ENCODE results near the gene ATP1B1.

Gene ATP1B1

DNA sequence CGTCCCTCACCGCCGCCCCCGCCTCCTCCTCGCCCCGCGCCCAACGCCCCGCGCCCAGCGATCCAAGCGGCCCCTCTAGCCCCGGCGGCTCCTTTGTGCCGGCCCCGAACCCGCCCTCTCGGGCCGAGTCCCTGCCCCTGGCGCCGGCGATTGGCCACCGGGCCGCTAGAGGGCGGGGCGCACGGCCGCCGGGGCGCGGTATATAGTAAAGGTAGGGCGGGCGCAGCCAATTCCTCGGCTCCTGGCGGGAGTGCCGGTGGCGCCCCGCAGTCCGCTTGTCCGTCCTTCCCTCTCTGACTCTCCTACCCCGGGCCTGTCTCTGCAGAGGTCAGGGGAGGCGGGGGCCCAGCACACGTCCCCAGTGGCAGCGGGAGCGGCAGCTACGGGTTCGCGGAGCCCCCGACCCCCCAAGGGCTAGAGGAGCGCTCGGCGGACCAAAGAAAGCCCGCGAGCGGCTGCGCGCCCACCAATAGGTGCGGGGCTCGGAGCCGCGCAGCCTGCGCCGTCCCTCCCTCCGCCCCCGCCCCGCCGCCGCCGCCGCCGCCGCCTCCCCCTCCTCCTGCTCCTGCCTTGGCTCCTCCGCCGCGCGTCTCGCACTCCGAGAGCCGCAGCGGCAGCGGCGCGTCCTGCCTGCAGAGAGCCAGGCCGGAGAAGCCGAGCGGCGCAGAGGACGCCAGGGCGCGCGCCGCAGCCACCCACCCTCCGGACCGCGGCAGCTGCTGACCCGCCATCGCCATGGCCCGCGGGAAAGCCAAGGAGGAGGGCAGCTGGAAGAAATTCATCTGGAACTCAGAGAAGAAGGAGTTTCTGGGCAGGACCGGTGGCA, at the start of gene ATP1B1:
ATP1B1 (plus strand) TSS at position 596 of the 826 bp plus-strand sequence; CDS start at position 736, 140 bp downstream.
- peak; percentile 92 for DNase-seq (ENCODE audit: low spot score)

DNA sequence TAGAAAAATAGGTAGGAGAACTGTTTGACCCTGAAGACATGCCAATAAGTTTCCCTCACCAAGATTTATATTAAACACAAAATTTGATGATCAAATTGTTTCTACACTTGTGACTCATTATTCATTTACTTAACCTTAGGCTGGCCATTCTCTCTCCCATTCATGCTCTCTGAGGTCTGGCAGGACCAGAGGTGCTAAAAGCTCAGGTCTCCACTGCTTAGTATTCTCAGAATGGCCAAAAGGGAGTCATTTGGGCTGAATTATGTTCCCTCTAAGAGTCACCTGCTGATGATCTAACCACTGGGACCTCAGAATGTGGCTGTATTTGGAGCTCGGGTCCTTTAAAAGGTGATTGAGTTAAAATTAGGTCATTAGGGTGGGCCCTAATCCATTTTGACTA, 47.1 kb upstream of the ATP1B1 start:
- no peak for DNase-seq (ENCODE audit: low spot score)

- DNase-seq (ENCODE audit: low spot score), result peak; percentile 81
These were observed 46.3 kb upstream of the ATP1B1 start for GRCh38 chr1:169060043-169060722.

DNA sequence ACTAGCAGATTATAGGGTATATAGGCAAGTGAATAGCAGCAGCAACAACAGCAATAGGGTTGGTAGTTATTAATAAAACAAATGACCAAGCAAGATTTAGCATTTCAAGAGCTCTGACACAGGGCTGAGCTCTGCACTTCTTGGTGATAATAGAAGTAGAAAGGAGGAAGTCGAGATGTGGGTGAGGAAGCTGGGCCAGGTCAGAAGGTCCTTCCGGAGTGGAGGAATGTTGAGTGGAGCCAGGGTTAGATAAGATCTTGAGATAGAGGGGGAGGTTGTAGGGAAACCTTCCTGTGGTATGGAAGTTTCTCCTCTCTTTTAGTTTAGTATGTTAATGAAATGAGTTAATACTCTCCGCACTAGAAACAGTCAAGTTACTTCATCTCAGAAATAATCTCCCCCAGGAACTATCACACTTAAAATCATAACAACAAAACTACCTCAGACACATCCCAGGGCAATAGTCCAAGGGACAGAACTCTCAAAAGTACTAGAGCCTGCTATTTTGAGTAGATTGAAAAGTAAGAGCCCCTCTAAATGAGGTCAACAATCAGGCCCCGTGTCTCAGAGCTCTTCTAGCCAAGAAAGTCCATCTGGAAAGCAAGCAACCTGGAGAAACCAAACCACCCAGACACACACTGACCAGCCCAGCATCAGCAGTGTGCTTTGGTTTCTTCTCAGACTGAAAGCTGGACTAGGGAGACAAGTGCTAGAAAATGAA, 45.4 kb upstream of the ATP1B1 start:
- no peak for DNase-seq (ENCODE audit: low spot score)

DNA sequence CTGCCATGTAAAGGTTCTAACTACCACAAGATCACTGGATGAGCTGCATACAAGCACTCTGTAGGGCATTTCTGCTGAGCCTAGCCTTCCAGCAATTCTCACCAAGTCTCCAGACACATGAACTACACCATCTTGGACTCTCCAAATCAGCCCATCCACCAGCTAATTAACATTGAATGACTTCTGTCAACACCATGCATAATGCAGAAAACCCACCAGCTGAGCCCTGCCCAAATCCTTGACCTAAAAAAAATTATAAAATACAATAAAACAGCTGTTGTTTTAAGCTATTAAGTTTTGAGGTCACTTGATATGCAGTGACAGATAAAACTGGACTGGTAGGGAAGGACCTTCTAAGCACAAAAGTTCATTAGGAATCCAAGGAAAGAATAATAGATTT, 44.3 kb upstream of the ATP1B1 start:
- no peak for DNase-seq (ENCODE audit: low spot score)

DNA sequence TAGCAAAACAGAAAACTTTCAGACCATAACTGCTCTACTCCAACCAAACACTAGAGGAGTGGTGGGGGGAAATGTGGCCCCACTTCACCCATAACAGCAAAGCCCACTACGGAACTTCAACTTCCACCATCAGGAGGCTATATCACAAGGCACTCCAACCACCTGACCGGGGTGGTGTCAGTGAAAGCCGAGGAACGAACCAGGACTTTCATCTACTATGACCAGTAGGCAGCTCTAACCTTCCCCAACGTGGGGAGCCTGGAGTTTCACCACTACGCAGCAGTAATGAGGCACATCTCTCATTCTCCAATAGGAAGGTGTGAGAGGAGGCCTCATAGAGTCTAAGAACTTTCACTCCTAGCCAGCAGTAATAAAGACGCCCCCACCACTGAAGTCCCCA, 42.4 kb upstream of the ATP1B1 start:
- no peak for DNase-seq (ENCODE audit: low spot score)

GRCh38 chr1:169070547-169070946, 35.9 kb upstream of the ATP1B1 start:
- no peak for DNase-seq (ENCODE audit: low spot score)

GRCh38 chr1:169070958-169071357, 35.5 kb upstream of the ATP1B1 start:
- DNase-seq (ENCODE audit: low spot score), result no peak

DNA sequence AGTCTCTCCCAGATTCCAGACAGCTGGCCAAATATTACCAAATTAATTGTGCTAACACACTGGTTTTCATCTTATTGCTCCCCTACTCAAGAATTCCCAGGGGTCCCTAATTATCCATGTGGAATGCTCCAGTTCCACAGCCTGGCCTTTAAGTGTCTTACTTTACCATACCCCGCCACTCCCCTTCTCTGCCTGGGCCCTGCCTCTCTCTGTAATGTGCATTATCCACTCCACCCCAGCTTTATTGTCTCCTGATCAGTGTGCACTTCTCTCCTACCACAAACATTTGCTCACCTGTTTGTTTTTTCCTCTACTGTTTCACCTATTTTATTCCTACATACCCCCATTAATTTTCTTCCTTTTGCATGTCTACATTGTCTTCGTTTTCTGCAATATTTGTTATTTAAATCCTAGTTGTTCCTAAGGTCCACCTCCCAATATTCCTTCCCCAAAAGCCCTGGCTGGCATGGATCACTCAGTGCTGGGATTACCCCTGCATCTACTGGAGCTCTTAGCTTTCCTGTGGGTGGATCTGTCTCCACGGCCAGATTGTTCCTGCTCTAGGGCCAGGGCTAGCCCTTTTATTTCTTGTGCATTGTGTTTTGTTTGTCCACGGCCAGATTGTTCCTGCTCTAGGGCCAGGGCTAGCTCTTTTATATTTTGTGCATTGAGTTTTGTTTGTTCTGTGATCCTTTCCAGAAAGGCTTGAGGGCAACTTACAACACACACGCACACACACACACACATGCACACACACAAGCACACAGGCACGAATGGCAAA, 33.4 kb upstream of the ATP1B1 start:
- no peak for DNase-seq (ENCODE audit: low spot score)

GRCh38 chr1:169078163-169078883, 28.2 kb upstream of the ATP1B1 start:
- no peak for DNase-seq (ENCODE audit: low spot score)

- DNase-seq (ENCODE audit: low spot score), result no peak
These were observed 24.9 kb upstream of the ATP1B1 start for GRCh38 chr1:169081503-169082123.

GRCh38 chr1:169085911-169086310, 20.6 kb upstream of the ATP1B1 start:
- DNase-seq (ENCODE audit: low spot score), result no peak

DNA sequence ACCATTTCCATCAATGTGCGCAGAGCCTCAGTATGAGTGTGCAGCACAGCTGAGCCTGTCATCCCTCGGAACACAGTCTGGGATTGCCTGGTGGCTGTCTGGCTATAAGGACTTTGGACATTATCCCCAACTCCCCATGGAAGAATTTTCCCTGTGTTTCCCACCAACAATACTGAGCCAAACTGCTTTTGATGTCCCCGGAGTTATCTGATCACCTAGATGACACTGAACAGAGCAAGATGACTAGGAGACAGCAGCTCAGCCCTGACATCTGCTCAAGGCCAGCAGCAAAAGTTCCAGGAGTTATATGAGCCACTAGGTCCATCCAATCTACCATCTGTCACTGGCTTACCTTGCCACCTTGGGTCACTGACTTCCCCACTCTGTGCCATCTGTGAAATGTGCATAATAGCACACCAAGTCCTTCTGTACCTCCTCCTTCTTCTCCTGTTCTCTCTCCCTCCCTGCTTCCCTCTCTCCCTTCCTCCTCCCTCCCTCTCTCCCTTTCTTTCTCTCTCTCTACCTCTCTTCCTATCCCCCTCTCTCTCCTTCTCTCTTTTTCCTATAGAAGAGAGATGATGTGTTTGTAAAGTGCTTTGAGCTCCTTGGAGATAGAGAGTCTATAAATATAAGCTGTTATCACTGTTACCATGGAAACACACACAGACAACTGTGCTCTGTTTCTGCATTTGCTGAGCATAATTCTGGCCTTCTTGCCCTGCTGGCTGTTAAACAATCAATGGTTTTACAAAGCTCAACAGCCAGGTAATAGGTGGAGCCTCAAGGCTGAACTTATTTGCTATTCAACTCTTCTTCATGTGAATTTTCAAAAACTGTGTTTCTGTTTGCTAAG, 19.7 kb upstream of the ATP1B1 start:
- no peak for DNase-seq (ENCODE audit: low spot score)

GRCh38 chr1:169087876-169088275, 18.6 kb upstream of the ATP1B1 start:
- no peak for DNase-seq (ENCODE audit: low spot score)

- no peak for DNase-seq (ENCODE audit: low spot score)
These were observed 16.7 kb upstream of the ATP1B1 start for GRCh38 chr1:169089776-169090175.

- DNase-seq (ENCODE audit: low spot score), result no peak
These were observed 16.1 kb upstream of the ATP1B1 start for GRCh38 chr1:169090308-169090899.

GRCh38 chr1:169090900-169091311, 15.6 kb upstream of the ATP1B1 start:
- no peak for DNase-seq (ENCODE audit: low spot score)

DNA sequence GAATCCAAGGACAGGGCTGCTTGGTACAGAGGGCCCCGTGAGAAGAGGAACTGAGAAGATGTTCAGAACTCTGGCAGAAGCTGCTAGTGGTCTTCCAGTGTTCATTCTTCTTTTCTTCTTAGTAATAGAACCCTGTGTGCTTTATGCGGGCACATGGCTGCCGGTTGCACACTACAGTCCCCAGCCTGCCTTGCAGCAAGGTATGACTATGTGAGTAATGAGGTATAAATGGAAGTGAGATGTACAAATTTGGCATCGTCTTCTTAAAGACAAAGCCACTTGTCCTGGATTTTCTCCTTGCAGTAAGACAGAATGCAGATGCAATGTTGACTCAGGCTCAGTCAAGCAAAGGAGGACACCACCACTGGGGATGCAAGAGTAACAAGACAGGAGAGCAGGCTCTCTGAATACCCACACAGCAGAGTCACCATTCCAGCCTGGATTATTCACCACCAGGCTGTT, 15.0 kb upstream of the ATP1B1 start:
- DNase-seq (ENCODE audit: low spot score), result no peak

GRCh38 chr1:169092399-169092798, 14.1 kb upstream of the ATP1B1 start:
- no peak for DNase-seq (ENCODE audit: low spot score)

Data from LoVo (cell line).